HUDEP-2 (cell line): ENCODE measurements around the gene PDXK.
A peak's percentile ranks its signal among the peaks of the same experiment; 100 is the strongest.

Experiments
- DNase-seq, 76 experiments: peaks; one replicate each; lab custom pipeline; 2025; ENCODE audit not compliant: unreplicated experiment in 76 of 76; lab: John Stamatoyannopoulos, UW

PDXK gene

DNA sequence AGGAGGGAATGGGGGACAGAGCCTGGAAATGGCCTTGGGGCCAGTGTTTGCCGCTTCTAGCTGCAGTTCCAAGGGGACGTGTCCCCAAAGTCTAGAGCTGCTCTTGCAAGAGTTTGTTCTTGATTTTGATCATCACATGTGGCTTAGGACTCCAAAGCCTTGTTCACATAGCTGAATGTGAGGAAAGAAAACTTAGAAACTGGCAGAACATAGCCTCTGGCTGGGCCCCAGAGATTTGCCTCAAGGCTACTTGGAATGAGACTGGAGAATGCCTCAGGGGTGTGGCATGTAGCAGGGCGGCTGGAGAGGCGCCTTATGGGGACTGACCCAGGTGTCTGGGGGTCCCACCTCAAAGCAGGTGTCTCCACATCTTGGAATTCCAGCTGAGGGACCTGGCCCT is 2.3 kb downstream of the PDXK start:
- DNase-seq = no peak

DNA sequence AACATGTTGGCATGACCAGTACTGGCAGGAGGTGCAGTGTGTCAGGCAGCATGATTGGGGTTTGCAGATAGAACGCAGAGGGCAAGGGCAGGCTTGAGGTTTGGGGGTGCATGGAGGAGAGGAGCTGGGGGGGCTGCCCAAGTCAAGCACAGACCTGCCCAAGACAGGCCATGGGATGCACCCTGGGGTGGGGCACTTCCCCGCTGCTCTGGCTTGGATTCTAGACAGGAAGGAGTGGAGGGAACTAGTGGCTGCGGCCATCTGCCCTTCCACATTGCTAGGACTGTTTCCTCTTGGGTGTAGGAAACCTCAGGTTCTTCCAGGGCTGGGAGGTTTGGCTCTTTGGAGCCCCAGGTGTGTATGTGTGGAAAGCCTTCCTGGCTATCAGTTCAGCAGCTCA is 3.0 kb downstream of the PDXK start:
- no peak for DNase-seq

DNA sequence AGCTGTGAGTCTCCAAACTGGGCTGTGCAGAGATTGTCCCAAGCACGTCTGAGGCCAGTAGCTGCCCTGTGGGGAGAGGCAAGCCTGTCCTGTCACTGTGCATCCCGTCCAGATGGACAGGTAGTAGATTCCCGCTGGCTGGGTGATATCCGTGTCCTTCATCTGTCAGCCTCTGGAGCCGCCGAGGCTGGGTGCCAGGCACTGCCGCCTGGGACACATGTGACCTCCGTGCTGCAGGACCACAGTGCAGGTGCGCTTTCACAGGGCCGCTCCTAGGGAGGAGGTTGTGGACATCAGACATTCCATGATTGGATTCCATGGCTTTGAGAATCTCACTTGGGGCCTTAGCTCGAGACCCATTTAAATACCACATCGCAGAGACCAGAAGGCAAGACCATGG is 4.7 kb downstream of the PDXK start:
- no peak for DNase-seq

DNA sequence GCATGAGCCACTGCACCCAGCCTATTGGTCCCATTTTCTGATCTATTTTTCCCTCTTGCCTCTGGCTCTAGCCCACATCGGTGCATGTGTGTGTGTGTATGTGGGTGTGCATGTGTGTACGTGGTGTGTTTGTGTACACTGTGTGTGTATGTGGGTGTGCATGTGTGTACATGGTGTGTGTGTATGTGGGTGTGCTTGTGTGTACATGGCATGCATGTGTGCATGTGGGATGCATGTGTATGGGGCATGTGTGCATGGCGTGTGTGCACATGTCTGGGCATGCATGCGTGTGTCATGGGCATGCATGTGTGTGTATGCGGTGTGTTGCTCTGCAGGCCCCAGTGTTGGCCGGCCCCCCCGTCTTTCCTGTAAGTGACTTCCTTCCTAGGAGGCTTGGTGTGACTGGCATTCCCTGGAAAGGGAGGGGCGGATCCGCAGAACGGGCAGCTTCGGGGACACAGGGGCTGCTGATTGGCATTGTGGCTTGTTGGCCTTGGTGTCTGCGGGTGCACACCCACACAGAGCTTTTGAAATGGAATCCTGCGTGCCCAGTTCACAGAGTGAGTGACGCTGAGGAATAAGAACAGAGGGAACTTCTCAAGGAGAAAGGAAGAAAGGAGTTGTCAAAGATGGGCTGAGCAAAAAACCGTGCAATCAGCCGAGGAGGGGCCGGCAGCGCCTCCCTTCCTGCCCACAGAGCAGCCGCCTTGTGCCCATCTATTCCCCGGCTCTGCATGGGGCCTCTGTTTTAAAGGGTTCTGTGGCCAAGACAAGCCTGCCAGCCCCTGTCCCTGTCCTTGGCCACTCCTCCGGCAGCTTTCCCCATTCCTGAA is 8.0 kb downstream of the PDXK start:
- peak in 1 of 76 experiments; percentile 44 for DNase-seq

DNA sequence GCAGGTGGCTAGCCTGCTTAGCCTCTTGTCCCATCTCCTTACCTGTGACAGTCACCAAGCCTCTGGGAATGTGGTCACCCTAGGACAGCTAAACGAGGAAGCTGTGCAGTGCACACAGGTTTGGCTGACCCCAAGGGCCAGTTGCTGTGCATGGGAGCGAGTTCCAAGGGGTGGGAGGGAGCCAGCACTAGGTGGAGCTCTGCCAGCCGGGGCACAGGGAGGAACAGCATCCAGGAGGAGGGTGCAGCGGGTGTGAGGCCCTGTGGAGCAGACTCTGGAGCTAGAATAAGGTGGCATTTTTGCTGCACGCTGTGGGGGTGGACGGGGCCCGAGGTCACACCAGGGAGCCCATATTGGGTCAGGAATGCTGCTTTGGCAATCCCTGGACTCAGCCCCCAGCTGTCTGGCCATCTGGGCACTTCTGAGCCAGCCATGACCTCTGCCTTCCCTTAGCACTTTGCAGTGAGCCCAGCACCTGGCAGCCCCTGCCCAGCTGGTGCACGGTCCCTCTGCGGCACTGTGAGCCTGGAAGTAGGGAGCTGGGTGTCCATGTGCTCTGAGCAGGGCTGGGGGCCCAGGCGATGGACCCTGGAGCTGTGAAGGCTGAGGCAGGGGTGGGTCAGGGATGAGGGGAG is 8.7 kb downstream of the PDXK start:
- peak in 61 of 76 experiments; percentile 13 to 74 (median 49) for DNase-seq

DNA sequence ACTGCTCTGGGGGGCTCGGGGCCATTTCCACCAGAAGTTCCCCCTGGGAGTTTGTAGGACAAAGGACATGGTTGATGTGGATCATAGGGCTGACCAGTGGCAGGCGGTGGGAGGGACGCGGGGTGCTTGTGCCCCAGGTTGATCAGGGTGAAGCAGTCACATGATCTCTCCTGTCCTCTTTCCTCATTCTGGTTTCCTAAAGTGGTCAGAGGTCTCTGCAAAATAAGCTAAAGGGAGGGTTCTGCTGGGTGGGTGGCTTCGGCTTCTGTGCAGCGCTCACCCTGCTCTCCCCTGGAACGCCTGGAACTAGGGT is 9.2 kb downstream of the PDXK start:
- DNase-seq = peak in 25 of 76 experiments; percentile 47 to 88 (median 65)

DNA sequence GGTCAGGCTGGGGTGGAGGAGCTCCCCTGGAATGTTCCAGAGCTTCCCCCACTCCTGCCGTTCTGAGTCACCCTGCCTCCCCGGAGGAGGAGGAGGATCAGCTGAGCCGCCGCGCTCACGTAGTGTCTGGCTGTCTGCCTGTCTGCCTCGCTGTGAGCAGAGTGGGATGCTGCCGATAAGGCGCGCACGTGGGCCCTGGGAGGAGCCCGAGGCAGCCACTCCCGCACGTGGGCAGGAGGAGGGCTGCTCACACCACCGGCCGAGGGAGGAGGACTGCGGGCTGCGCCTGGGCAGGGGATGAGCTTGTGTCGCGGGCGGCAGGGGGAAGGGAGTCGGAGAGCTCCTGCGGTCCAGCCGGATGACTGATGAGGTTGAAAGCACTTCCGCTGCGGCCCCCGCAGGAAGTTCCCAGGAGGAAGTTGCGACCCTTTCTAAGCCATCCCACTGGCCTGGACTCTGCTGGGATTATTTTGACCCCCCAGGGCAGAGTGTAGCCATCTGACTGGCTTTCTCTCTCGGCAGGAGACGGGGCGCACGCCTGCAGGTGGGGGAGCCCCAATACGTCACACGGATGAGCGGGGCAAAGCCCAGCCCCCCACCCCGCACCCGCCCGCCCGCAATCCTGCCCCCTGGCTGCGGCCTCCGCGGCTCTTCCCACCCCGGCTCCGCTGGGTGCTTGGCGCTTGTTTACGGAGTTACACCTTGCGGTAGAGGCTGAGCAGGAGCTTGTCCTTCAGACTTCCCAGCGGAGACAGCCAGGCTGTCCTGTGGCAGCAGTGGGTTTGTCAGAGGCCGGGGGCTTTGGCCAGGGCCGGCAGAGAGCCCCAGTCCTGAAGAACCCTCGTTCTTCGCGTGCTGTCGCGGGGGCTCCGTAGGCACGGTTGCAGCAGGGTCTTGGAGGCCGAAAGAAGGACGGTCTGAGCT is 9.8 kb downstream of the PDXK start:
- peak in 75 of 76 experiments; percentile 84 to 100 (median 99) for DNase-seq

DNA sequence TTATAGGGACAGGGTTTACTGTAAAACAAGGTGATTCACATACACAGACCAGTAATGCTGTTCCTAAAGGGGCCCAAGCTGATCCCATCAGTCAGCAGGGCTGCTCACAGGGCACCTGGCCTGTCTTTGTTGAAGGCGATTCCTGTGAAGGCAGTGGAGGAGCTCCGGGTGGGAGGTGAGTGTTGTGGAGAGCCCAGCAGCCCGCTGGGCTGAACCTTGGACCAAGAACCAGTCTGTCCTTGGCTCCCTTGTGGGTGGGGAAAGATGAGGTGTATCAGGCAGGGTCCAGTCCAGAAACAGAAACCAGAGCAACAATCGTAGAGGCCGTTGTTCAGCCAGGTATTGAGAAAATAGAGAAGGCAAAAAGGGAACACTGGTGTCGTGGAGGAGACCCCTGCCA is 12.5 kb downstream of the PDXK start:
- DNase-seq = no peak

DNA sequence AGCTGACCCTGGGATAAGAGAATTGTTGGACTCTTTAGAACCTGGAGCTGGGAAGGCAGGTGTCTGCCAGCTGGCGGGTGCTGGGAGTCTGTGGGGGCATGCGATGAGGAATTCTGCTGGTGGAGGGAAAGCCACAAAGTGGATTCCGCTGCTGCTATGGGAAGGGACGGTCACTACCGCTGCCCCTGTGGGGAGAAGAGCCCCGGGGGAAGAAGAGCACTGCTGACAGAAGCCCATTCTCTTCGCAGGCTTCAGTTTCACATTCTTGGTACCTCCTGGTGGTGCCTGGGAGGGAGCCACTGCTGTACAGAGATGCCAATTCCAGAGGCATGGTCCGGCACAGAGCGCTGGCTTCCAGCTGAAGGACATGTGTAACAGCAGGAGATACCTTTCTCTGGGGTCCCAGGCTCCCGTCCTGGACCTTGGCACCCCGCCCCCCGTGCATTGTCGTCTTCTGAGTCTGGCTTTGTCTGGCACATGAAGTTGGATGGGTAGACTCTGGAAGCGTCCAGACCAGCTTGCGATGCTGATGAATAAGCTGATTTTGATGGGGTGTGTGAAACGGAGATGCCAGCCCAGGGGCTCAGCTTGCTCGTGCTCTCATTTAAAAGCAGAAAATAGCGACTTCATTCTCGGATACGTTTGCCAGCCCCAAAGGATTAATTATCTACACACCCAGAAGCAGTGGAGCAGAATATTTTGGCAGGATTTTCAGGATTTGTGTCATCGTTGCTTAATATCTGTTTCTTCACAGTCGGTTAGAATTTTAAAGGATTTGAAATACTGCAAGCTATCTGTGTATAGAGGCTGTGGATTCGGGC is 13.2 kb downstream of the PDXK start:
- DNase-seq = no peak

- DNase-seq = no peak
Measured at GRCh38 chr21:43733060-43733459, 14.1 kb downstream of the PDXK start.

DNA sequence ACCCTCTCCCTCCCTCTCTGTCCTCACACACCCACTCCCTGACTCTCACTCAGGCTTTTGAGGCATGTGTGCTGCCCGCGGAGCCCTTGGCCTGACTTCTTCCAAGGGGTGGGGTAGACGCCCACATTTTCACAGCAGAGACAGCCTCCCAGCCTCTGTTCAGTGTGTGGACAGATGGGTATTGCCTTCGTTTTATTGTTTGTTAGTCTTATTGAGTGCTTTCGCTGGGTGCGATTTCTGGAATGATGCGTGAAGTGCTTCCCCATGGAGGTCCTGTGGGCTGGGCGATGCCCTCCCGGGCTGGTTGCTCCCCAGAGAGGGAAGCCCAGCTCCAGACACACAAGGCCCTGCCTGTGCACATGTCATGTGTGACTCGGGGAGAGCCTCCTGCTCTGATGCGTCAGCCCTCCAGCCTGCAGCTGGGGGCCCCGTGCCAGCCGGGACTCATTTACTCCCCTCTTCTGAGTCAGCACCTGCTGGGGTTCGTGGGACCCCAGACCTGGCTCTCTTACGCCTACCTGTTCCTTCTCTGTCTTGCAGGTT is 14.7 kb downstream of the PDXK start:
- peak in 62 of 76 experiments; percentile 10 to 78 (median 57) for DNase-seq

DNA sequence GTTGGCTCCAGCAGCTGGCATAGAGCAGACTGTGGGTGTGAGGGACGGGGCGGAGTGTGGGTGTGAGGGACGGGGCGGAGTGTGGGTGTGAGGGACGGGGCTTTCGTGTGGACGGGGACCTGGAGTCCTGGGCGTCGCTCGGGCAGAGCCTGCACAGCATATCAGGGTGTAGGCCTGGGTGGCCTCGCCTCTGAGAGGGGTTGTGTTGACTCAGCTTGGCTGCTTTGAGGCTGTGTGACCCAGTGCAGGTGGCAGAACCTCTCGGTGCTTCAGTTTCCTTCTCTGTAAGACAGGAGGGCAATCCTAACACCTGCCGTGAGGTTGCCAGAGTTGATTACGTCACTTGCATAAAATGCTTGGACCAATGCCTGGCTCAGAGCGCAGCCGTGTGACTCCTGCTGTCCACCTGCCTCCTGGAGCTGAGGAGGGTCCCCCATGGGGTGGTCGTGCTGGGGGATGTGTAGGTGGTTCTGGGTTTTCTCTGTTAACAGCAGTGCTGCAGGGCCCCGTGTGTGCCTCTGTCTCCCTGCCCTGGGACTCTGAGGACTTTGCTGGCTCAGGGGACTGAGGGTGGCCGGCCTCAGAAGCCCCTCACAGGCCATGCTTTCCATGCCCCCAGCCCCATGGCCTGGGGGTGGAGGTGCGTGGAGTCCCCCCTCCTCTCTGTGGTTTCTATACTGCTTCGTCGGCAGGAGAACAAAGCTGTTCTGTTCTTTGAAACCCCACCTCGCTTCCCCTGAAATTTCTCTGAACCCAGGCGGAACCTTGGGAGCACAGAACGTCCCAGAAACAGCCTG is 15.4 kb downstream of the PDXK start:
- peak in 72 of 76 experiments; percentile 26 to 89 (median 66) for DNase-seq

- DNase-seq = no peak
Measured at GRCh38 chr21:43734928-43735229, 15.9 kb downstream of the PDXK start.

- DNase-seq = no peak
Measured at GRCh38 chr21:43735236-43736091, 16.5 kb downstream of the PDXK start.

- no peak for DNase-seq
Measured at GRCh38 chr21:43736224-43736883, 17.4 kb downstream of the PDXK start.

DNA sequence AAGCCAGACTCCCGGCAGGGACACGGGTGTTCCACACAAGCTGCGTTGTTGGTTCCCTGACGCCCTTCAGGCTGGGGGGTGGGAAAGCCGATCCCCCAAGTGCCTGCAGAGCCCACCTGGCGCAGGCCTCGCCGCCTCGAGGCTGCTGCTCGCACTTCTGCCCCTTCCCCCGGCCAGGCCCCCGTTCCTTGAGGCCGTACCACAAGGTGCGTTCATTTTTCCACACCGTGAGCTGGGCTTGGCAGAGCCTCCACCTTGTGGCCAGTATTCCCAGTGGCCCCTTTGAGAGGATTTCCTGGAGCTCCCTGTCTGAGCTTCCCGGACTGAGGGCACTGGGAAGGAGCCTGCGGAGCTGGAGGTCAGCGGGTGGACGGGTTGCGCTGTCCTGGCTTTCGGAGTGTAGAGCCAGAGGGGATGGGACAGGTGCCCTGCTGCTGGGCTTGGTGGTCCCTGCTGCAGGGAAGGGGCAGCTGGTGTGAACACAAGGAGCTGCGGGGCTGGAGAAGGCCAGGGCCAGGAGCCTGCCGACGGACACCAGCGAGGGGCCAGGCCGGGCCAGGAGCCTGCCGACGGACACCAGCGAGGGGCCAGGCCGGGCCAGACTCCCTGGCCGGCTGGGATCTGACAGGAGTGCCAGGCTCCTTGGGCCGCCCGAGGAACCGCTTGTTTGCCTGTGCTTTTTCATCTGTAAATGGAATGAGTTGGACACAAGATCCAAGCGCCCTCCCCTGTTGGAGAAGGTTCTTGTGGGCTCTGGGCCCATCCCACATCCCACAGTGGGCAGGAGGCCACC is 18.4 kb downstream of the PDXK start:
- DNase-seq = no peak
